IMR-90 (cell line): ENCODE data around the gene TNFRSF1B.

Experiments
- BHLHE40 ChIP-seq: fragments of 150-350 bp; IDR thresholded peaks from 2 replicates; pipeline ENCODE4 v1.6.1; 2016; ENCODE audit warnings: mild to moderate bottlenecking, low read depth, low read length
- CEBPB ChIP-seq: IDR thresholded peaks from 2 replicates; pipeline ENCODE4 v1.6.1; 2012; ENCODE audit warnings: low read depth, low read length, improper control_type of control experiment
- CHD1 ChIP-seq: IDR thresholded peaks from 2 replicates; pipeline ENCODE4 v1.6.1; 2012; ENCODE audit warnings: low read depth, low read length, improper control_type of control experiment
- CTCF ChIP-seq: conservative IDR thresholded peaks from 2 replicates; pipeline ENCODE4 v1.5.1; 2012; ENCODE audit warnings: mild to moderate bottlenecking, low read depth, low read length, improper control_type of control experiment
- FOS ChIP-seq: fragments of 150-350 bp; IDR thresholded peaks from 2 replicates; pipeline ENCODE4 v1.6.1; 2016; ENCODE audit warnings: low read depth, low read length
- MAZ ChIP-seq: IDR thresholded peaks from 2 replicates; pipeline ENCODE4 v1.6.1; 2012; ENCODE audit warnings: low read depth, mild to moderate bottlenecking, low read length, improper control_type of control experiment, moderate library complexity, borderline replicate concordance
- MXI1 ChIP-seq: IDR thresholded peaks from 2 replicates; pipeline ENCODE4 v1.6.1; 2012; ENCODE audit warnings: low read depth, mild to moderate bottlenecking, low read length, moderate library complexity, borderline replicate concordance
- POLR2A ChIP-seq: IDR thresholded peaks from 2 replicates; pipeline ENCODE4 v1.6.1; 2012; ENCODE audit warnings: mild to moderate bottlenecking, low read depth, low read length
- RAD21 ChIP-seq: IDR thresholded peaks from 2 replicates; pipeline ENCODE4 v1.6.1; 2012; ENCODE audit warnings: low read length, improper control_type of control experiment
- RCOR1 ChIP-seq: IDR thresholded peaks from 2 replicates; pipeline ENCODE4 v1.6.1; 2012; ENCODE audit warnings: mild to moderate bottlenecking, low read length, improper control_type of control experiment; ENCODE audit not compliant: insufficient replicate concordance
- RFX5 ChIP-seq: IDR thresholded peaks from 2 replicates; pipeline ENCODE4 v1.8.0; 2012; ENCODE audit warnings: low read depth, mild to moderate bottlenecking, low read length, moderate library complexity
- SMC3 ChIP-seq: fragments of 150-350 bp; IDR thresholded peaks from 2 replicates; pipeline ENCODE4 v1.6.1; 2016; ENCODE audit warnings: low read depth, mild to moderate bottlenecking, antibody characterized with exemption, low read length, moderate library complexity
- USF2 ChIP-seq: fragments of 150-350 bp; IDR thresholded peaks from 2 replicates; pipeline ENCODE4 v1.6.1; 2017; ENCODE audit warnings: mild to moderate bottlenecking, antibody characterized with exemption, low read length, low read depth
- TF ChIP-seq, protein P1 (sequence below): fragments of 150-350 bp; IDR thresholded peaks from 2 replicates; pipeline ENCODE4 v1.6.1; 2016; ENCODE audit warnings: low read depth, mild to moderate bottlenecking, low read length, moderate library complexity, borderline replicate concordance

GRCh38 chr1:12151465-12151864 is 15.3 kb upstream of the TNFRSF1B start:
- TF ChIP-seq CTCF (no peak), CEBPB (no peak), RFX5 (no peak), POLR2A (no peak), USF2 (no peak), RCOR1 (no peak), SMC3 (no peak), RAD21 (no peak), CHD1 (no peak), FOS (no peak), MAZ (no peak), MXI1 (no peak), BHLHE40 (no peak)
- TF ChIP-seq, protein P1, sequence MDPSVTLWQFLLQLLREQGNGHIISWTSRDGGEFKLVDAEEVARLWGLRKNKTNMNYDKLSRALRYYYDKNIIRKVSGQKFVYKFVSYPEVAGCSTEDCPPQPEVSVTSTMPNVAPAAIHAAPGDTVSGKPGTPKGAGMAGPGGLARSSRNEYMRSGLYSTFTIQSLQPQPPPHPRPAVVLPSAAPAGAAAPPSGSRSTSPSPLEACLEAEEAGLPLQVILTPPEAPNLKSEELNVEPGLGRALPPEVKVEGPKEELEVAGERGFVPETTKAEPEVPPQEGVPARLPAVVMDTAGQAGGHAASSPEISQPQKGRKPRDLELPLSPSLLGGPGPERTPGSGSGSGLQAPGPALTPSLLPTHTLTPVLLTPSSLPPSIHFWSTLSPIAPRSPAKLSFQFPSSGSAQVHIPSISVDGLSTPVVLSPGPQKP, result no peak
